ENCODE results near the gene MBD6.

MBD6 gene

DNA sequence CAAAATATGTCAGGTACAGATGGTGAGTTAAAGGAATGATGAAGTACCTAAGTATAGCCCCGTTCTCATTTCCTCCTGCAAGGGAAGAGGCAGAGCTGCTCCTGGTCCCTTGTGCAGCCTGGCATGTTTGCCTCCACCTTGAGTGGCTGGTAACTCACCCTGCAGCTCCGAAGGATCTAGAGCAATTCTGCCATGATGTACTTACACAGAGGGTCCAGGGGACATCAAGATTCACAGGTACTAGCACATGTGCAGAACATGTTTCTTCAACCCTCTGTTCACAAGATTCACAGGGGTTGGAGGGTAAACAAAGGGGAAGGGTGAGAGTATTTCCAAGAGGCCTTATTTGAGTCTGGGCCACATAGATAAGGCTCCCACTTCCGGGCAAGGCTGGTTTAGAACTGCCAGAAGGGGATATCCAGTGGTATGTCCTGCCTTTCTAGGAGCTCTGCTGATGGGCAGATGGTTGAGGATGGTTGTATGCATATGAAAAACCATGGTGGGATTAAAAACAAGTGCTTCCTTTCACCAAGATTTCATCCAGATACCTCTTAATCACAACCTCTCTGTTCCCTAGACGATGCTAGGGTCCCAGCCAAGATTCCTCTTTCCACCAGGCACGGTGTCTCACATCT, 16.6 kb downstream of the MBD6 start:
- no peak overlapping the region for H4K91ac ChIP-seq (ENCODE audit: low read depth, low read length, poor library complexity)
- H2AFZ ChIP-seq (ENCODE audit: low read length) = no peak overlapping the region
- no peak overlapping the region for H3K23ac ChIP-seq (ENCODE audit: low read depth, low read length, poor library complexity)
- no peak overlapping the region for H2BK5ac ChIP-seq (ENCODE audit: low read length)
- no peak overlapping the region for H3K9ac ChIP-seq (ENCODE audit: low read depth, low read length, poor library complexity)
- no peak overlapping the region for H2AK5ac ChIP-seq (ENCODE audit: low read depth, low read length)
- H3K4ac ChIP-seq (ENCODE audit: low read length) = no peak overlapping the region
- H3K27me3 ChIP-seq (ENCODE audit: control insufficient read depth in 3 of 3, insufficient read depth in 3 of 3, low read depth in 1 of 3, low read length in 3 of 3) = no peaks in the 10 kb centered on the region
- H3K27ac ChIP-seq (replicated peaks; ENCODE audit: low read length) = no peak overlapping the region
- peaks cover 0 to 4% of the 10 kb centered on the region in 2 donors for H3K4me1 ChIP-seq (ENCODE audit: control insufficient read depth in 2 of 2, insufficient read depth in 1 of 2, low read depth in 1 of 2, low read length in 2 of 2)
- no CpG with 5 or more reads among the region's 5 CpGs for WGBS, 2 donors (ENCODE audit: extremely low coverage in 2 of 2, insufficient read length in 2 of 2, insufficient replicate concordance in 1 of 2)
- H3K4me2 ChIP-seq (ENCODE audit: insufficient read depth, low read length, poor library complexity, severe bottlenecking) = no peak overlapping the region
- H3K79me1 ChIP-seq (ENCODE audit: low read depth, low read length) = no peaks in the 10 kb centered on the region
- H3K9me3 ChIP-seq (replicated peaks in 1 of 2; ENCODE audit: control insufficient read depth in 2 of 2, insufficient read depth in 1 of 2, low read depth in 1 of 2, low read length in 2 of 2) = no peaks in the 10 kb centered on the region
- H2BK15ac ChIP-seq (ENCODE audit: low read length) = no peak overlapping the region
- DNase-seq (ENCODE audit: low spot score) = no peak
- no peak overlapping the region for H3K18ac ChIP-seq (ENCODE audit: low read length)
- no peak overlapping the region for H2BK120ac ChIP-seq (ENCODE audit: low read depth, low read length)
- no peak overlapping the region for H4K8ac ChIP-seq (ENCODE audit: low read depth, low read length)
- H3K14ac ChIP-seq (ENCODE audit: low read length) = no peak overlapping the region
- no peak overlapping the region for H3K4me3 ChIP-seq (ENCODE audit: low read length in 2 of 2)
- H2BK12ac ChIP-seq (ENCODE audit: low read length) = no peak overlapping the region
- H3K36me3 ChIP-seq (replicated peaks in 1 of 2; ENCODE audit: control insufficient read depth in 2 of 2, insufficient read depth in 2 of 2, low read length in 2 of 2) = peaks cover 18 to 88% of the 10 kb centered on the region in 2 donors

DNA sequence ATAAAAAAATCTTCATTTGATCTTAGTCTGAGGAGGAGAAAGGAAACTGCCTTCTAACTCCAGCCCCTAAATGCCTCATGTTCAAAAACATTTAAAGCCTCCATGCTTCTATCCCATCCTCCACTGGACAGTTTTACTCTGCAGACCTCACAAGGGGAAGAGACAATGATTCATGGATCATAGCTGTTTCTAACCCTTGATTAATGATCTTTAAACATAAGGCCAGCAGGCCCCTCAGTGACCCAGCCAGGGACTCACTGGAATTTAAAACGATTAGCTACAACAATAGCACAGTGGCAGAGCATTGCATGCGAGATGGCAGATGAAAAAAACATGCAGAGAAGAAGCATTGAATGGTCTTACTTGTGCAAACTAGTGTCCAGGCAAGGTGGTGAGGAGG, 18.4 kb downstream of the MBD6 start:
- Histone ChIP-seq H3K9me3 (replicated peaks in 1 of 2; ENCODE audit: control insufficient read depth in 2 of 2, insufficient read depth in 1 of 2, low read depth in 1 of 2, low read length in 2 of 2) (no peaks in the 10 kb centered on the region), H2BK15ac (ENCODE audit: low read length) (no peak overlapping the region), H4K91ac (ENCODE audit: low read depth, low read length, poor library complexity) (no peak overlapping the region), H3K27me3 (ENCODE audit: control insufficient read depth in 3 of 3, insufficient read depth in 3 of 3, low read depth in 1 of 3, low read length in 3 of 3) (no peaks in the 10 kb centered on the region), H3K23ac (ENCODE audit: low read depth, low read length, poor library complexity) (no peak overlapping the region), H3K4me3 (ENCODE audit: low read length in 2 of 2) (no peak overlapping the region), H3K9ac (ENCODE audit: low read depth, low read length, poor library complexity) (no peak overlapping the region), H2BK5ac (ENCODE audit: low read length) (no peak overlapping the region), H2AFZ (ENCODE audit: low read length) (no peak overlapping the region), H3K27ac (replicated peaks; ENCODE audit: low read length) (no peak overlapping the region), H3K36me3 (replicated peaks in 1 of 2; ENCODE audit: control insufficient read depth in 2 of 2, insufficient read depth in 2 of 2, low read length in 2 of 2) (peaks cover 14 to 85% of the 10 kb centered on the region in 2 donors), H2AK5ac (ENCODE audit: low read depth, low read length) (no peak overlapping the region), H4K8ac (ENCODE audit: low read depth, low read length) (no peak overlapping the region), H3K4me2 (ENCODE audit: insufficient read depth, low read length, poor library complexity, severe bottlenecking) (no peak overlapping the region), H3K4ac (ENCODE audit: low read length) (no peak overlapping the region), H3K18ac (ENCODE audit: low read length) (no peak overlapping the region), H2BK120ac (ENCODE audit: low read depth, low read length) (no peak overlapping the region), H3K4me1 (ENCODE audit: control insufficient read depth in 2 of 2, insufficient read depth in 1 of 2, low read depth in 1 of 2, low read length in 2 of 2) (peaks cover 4 to 8% of the 10 kb centered on the region in 2 donors), H2BK12ac (ENCODE audit: low read length) (no peak overlapping the region), H3K79me1 (ENCODE audit: low read depth, low read length) (no peaks in the 10 kb centered on the region), H3K14ac (ENCODE audit: low read length) (no peak overlapping the region)
- DNase-seq (ENCODE audit: low spot score) = no peak
- WGBS, 2 donors (ENCODE audit: extremely low coverage in 2 of 2, insufficient read length in 2 of 2, insufficient replicate concordance in 1 of 2) = no CpG with 5 or more reads among the region's 2 CpGs

DNA sequence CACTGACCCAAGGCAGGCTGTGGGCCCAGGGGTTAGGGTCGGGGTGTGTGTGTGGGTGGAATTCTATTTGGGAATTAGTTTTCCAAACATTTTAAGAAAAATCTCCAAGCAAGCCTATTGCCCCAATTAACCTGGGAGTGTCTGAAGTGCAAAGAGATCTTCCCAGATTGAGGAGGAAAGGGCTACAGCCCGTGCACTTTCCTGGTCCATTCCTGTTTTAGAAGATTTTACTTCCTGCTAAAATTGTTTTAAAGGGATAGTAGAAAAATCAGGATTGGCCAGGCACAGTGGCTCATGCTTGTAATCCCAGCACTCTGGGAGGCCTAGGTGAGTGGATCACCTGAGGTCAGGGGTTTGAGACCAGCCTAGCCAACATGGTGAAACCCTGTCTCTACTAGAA, 19.1 kb downstream of the MBD6 start:
- Histone ChIP-seq H2BK12ac (ENCODE audit: low read length) (no peak overlapping the region), H3K4ac (ENCODE audit: low read length) (no peak overlapping the region), H3K9me3 (replicated peaks in 1 of 2; ENCODE audit: control insufficient read depth in 2 of 2, insufficient read depth in 1 of 2, low read depth in 1 of 2, low read length in 2 of 2) (no peaks in the 10 kb centered on the region), H3K14ac (ENCODE audit: low read length) (no peak overlapping the region), H2BK5ac (ENCODE audit: low read length) (no peak overlapping the region), H3K4me1 (ENCODE audit: control insufficient read depth in 2 of 2, insufficient read depth in 1 of 2, low read depth in 1 of 2, low read length in 2 of 2) (peaks cover 9 to 12% of the 10 kb centered on the region in 2 donors), H3K27me3 (ENCODE audit: control insufficient read depth in 3 of 3, insufficient read depth in 3 of 3, low read depth in 1 of 3, low read length in 3 of 3) (no peaks in the 10 kb centered on the region), H3K27ac (replicated peaks; ENCODE audit: low read length) (no peak overlapping the region), H3K79me1 (ENCODE audit: low read depth, low read length) (peaks cover 5% of the 10 kb centered on the region), H2BK120ac (ENCODE audit: low read depth, low read length) (no peak overlapping the region), H2BK15ac (ENCODE audit: low read length) (no peak overlapping the region), H2AFZ (ENCODE audit: low read length) (no peak overlapping the region), H3K9ac (ENCODE audit: low read depth, low read length, poor library complexity) (no peak overlapping the region), H3K36me3 (replicated peaks in 1 of 2; ENCODE audit: control insufficient read depth in 2 of 2, insufficient read depth in 2 of 2, low read length in 2 of 2) (peaks cover 14 to 77% of the 10 kb centered on the region in 2 donors), H4K8ac (ENCODE audit: low read depth, low read length) (no peak overlapping the region), H3K4me3 (ENCODE audit: low read length in 2 of 2) (no peak overlapping the region), H2AK5ac (ENCODE audit: low read depth, low read length) (no peak overlapping the region), H3K4me2 (ENCODE audit: insufficient read depth, low read length, poor library complexity, severe bottlenecking) (no peak overlapping the region), H3K18ac (ENCODE audit: low read length) (no peak overlapping the region), H4K91ac (ENCODE audit: low read depth, low read length, poor library complexity) (no peak overlapping the region), H3K23ac (ENCODE audit: low read depth, low read length, poor library complexity) (no peak overlapping the region)
- WGBS, 2 donors (ENCODE audit: extremely low coverage in 2 of 2, insufficient read length in 2 of 2, insufficient replicate concordance in 1 of 2) = no CpG with 5 or more reads among the region's 2 CpGs
- no peak for DNase-seq (ENCODE audit: low spot score)

DNA sequence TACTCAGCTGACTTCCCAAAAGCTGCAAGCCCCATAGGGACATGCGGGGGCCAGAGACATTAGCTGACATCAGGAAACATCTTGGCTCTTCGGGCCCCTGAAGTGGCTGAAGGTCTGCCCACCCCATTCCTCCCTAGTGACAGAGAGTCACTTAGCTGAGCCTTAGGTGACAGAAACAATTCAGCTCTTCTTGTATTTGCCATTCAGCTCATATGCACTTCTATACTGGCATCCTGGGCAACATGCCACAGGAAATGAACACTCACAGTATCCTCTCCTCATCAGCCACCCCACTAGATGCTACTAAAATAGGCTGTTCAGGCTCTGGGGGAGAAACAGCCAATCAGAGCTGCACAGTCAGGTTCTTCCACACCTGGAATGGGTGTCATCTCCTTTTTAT, 21.0 kb downstream of the MBD6 start:
- Histone ChIP-seq H2BK12ac (ENCODE audit: low read length) (no peak overlapping the region), H2AK5ac (ENCODE audit: low read depth, low read length) (no peak overlapping the region), H3K14ac (ENCODE audit: low read length) (no peak overlapping the region), H2BK120ac (ENCODE audit: low read depth, low read length) (no peak overlapping the region), H3K18ac (ENCODE audit: low read length) (no peak overlapping the region), H3K9ac (ENCODE audit: low read depth, low read length, poor library complexity) (no peak overlapping the region), H3K36me3 (replicated peaks in 1 of 2; ENCODE audit: control insufficient read depth in 2 of 2, insufficient read depth in 2 of 2, low read length in 2 of 2) (peaks cover 11 to 64% of the 10 kb centered on the region in 2 donors), H4K8ac (ENCODE audit: low read depth, low read length) (no peak overlapping the region), H3K4me3 (ENCODE audit: low read length in 2 of 2) (no peak overlapping the region), H3K4ac (ENCODE audit: low read length) (no peak overlapping the region), H3K4me1 (ENCODE audit: control insufficient read depth in 2 of 2, insufficient read depth in 1 of 2, low read depth in 1 of 2, low read length in 2 of 2) (peaks cover 9 to 12% of the 10 kb centered on the region in 2 donors), H3K27ac (replicated peaks; ENCODE audit: low read length) (no peak overlapping the region), H2BK15ac (ENCODE audit: low read length) (no peak overlapping the region), H4K91ac (ENCODE audit: low read depth, low read length, poor library complexity) (no peak overlapping the region), H3K4me2 (ENCODE audit: insufficient read depth, low read length, poor library complexity, severe bottlenecking) (no peak overlapping the region), H3K27me3 (ENCODE audit: control insufficient read depth in 3 of 3, insufficient read depth in 3 of 3, low read depth in 1 of 3, low read length in 3 of 3) (peaks cover 0 to 11% (median under 1%) of the 10 kb centered on the region in 3 experiments), H3K79me1 (ENCODE audit: low read depth, low read length) (peaks cover 5% of the 10 kb centered on the region), H3K23ac (ENCODE audit: low read depth, low read length, poor library complexity) (no peak overlapping the region), H2AFZ (ENCODE audit: low read length) (no peak overlapping the region), H2BK5ac (ENCODE audit: low read length) (no peak overlapping the region), H3K9me3 (replicated peaks in 1 of 2; ENCODE audit: control insufficient read depth in 2 of 2, insufficient read depth in 1 of 2, low read depth in 1 of 2, low read length in 2 of 2) (no peaks in the 10 kb centered on the region)
- no peak for DNase-seq (ENCODE audit: low spot score)
- no CpG with 5 or more reads among the region's 2 CpGs for WGBS, 2 donors (ENCODE audit: extremely low coverage in 2 of 2, insufficient read length in 2 of 2, insufficient replicate concordance in 1 of 2)

Measured in neuronal stem cell (in vitro differentiated cells).